ENCODE results near the gene CDC34. TPM values are rescaled to one million over a fixed set of nuclear protein-coding genes. Genes with fewer than 3 reads are reported as not detected.
A peak's percentile ranks its signal among the peaks of the same experiment; 100 is the strongest.

CDC34 gene, protein sequence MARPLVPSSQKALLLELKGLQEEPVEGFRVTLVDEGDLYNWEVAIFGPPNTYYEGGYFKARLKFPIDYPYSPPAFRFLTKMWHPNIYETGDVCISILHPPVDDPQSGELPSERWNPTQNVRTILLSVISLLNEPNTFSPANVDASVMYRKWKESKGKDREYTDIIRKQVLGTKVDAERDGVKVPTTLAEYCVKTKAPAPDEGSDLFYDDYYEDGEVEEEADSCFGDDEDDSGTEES
- 96.1 and 105 TPM in 2 replicates for total RNA-seq (2014; rRNA removed; shearing (Covaris generic))

DNA sequence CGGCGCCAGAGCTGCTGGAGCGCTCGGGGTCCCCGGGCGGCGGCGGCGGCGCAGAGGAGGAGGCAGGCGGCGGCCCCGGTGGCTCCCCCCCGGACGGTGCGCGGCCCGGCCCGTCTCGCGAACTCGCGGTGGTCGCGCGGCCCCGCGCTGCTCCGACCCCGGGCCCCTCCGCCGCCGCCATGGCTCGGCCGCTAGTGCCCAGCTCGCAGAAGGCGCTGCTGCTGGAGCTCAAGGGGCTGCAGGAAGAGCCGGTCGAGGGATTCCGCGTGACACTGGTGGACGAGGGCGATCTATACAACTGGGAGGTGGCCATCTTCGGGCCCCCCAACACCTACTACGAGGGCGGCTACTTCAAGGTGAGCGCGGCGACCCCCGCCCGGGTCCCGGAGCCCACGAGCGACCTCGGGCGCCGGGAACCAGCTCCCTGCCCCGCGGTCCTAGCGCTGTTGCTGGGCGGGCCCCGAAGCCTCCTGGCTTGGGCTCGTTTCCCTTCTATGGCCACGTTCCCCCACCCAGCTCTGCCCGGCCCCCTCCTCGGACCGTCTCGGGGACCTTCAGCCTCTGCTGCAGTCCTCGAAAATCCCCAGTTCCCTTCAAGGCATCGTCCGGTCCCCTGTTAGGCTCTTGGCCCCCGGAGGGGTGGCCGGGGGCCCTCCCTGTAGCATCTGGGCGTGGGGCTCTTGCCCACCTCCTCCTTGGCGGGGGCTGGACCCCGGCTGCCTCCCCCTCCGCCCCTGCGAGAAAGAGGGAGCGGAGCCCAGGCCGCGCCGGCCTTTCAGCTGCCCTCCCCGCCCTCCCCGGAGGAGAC, at the start of gene CDC34:
CDC34 (plus strand) TSS at position 8 of the 808 bp plus-strand sequence; CDS start at position 180, 172 bp downstream.
- DNase-seq (ENCODE audit: low spot score) = no peak

DNA sequence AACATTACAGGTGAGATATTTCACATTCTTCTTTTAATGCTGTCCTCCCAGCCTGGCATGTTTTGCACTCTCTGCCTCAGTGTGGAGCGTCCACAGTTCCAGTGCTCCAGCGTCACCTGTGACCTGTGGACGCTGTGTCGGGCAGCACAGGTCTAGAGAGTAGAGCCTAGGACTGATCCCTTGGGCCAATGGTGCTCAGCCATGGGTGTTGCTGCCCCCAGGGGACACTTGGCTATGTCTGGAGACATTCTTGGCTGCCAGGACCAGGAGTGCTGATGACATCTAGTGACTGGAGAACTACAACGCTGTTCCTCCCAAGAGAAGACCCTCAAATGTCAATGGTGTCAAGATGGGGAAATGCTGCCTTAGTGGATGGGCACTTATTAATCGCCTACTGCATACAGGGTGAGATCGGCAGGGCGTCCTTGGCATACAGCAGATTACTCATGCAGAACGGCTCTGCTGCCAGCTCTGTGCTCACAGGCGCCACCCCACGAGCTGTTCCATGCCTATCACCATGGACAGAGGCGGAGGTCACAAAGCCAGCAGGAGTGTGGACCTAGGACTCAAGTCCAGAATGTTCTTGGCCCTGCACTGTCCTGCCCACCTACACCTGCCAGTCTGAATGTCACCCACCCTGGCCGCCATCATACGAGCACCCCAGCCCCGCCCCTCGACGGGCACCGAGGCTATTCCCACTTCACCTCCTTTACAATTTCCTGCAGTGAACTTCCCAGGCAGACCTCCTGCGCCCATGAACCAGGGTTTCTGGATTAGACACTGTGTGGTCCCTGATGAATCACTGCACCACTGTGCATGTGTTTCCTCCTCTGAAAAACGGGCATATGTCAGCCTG, 49.1 kb upstream of the CDC34 start:
- peak; percentile 70 for DNase-seq (ENCODE audit: low spot score)

DNA sequence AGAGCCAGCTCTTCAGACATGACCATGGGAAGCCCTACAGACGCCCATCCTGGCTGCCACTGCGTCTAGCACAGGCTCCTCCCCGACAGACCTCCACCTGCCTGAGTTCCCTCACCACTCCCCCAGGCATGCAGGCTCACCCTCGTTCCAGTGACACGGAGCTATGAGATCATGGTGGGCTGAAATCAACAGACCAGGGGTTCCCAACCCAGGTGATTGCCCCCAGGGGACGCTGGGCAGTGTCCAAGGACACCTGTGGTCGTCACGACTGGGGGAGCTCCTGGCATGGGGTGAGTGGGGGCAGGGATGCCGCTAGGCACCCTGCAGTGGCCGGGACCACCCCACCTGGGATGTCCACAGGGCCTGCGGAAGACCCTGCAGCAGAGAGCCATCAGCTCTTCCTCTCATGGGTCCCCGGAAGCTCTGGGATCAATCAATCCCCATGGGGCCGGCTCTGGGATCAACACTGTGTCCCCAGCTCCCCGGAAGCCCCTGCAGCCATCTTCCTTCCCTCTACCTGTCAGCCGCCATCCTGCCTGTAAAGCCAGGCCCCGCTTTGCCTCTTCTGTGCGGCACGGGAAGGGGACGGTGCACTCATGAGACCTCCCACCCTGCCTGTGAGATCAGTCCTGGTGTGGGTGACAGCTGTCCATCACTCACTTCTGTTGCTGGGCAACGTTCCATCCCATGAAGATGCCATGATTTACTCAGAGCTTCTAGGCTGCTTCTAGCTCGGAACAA, 48.1 kb upstream of the CDC34 start:
- no peak for DNase-seq (ENCODE audit: low spot score)

DNA sequence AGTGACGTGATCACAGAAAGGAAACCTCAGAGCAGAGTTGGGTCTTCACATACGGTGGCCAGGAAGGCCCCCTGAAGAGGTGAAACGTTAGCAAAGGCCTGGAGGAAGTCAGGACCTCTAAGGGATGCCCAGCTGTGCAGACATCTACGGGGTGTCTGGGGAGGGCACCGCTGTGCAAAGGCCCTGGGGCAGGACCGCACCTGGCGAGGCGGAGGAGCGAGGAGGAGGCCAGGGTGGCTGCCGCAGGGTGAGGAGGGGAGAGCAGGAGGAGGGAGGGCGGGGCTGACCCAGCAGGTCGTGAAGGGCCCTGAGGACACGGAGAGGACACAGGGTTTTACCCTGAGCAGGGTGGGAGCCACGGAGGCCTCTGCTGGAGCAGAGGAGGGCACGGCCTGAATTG, 47.1 kb upstream of the CDC34 start:
- no peak for DNase-seq (ENCODE audit: low spot score)

DNA sequence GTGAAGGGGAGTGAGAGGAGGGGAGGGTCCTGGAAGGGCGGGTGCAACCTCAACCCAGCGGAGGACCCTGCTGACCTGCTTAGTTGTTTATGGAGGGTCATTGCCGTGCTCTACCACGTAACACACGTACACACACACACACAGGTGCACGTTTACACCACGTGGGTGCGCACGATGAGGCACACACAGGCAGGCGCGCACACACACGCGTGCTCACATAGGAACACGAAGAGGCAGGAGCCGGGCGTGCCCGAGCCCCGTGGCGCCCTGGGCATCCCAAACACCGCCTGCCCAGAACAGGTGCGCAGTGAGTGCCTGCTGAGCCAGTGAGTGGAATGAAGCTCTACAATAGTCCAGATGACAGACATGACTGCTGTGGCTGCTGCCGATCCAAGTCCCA, 46.5 kb upstream of the CDC34 start:
- no peak for DNase-seq (ENCODE audit: low spot score)

DNA sequence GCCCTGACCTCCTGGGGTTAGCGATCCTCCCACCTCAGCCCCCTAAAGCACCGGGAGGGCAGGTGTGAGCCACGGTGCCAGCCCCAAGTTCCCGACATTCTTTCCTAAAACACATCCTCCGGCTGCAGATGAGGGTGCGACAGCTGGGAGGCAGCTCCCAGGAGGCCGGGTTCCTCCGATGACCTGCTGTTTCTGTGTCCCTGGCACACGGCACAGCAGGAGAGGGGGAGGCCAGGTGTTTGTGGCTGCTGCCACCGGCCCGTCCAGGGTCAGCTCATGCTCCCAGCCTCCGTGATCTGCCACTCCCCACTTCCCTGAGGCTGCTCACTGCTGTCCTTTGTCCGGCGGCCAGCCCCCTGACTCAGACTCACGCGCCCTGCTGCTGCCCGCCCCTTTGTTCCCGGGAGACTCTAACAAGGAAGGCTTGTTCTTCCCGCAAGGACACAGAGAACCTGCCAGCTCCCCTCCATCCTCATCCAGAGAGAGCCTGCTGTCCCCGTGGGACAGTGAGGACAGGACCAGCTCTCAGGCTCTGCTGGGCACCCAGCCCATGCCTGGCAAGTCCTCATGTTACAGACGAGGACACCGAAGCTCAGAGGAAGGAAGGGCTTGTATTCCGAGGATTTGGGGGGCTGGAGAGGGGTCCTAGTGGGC, 45.9 kb upstream of the CDC34 start:
- DNase-seq (ENCODE audit: low spot score) = peak; percentile 83

DNA sequence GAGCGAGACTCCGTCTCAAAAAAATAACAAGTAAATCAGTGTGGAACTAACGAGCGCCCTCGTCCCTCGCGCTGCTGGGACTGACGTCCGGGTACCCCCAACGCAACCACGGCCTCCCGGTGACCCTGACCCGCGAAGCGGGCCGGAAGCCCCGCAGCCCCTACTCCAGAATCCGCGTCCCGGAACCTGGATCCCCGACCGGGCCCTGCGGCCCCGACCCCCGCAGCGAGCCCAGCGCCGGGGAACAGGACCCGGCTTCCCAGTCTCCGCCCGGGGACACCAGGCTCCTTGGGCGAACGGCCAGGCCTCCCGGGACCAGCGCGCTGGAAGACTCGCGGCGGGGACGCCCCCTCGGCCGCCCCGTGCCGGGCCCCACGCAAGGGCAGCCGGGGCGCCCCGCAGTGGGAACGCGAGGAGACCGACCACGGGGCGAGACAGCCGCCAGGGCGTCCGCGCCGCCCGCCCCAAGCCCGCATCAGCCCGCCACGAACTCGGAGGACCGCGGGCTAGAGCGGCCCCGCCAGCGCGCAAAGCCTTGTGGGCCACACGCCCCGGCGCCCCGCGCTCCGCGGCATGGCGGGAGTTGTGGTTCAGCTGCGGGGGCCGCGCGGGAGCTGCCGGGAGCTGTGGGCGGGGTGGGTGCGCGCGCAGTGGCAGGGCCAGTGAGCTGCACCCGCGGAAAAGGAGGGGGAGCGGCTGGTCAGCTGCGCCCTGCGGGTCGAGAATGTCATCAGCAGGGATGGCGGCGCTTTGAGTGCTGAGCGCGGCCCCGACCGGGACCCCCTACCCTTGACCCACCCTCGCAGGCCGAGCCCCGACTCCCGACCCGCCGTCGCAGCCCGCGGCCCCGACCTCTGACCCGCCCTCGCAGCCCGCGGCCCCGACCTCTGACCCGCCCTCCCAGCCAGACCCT, 42.8 kb upstream of the CDC34 start:
- DNase-seq (ENCODE audit: low spot score) = peak; percentile 83

DNA sequence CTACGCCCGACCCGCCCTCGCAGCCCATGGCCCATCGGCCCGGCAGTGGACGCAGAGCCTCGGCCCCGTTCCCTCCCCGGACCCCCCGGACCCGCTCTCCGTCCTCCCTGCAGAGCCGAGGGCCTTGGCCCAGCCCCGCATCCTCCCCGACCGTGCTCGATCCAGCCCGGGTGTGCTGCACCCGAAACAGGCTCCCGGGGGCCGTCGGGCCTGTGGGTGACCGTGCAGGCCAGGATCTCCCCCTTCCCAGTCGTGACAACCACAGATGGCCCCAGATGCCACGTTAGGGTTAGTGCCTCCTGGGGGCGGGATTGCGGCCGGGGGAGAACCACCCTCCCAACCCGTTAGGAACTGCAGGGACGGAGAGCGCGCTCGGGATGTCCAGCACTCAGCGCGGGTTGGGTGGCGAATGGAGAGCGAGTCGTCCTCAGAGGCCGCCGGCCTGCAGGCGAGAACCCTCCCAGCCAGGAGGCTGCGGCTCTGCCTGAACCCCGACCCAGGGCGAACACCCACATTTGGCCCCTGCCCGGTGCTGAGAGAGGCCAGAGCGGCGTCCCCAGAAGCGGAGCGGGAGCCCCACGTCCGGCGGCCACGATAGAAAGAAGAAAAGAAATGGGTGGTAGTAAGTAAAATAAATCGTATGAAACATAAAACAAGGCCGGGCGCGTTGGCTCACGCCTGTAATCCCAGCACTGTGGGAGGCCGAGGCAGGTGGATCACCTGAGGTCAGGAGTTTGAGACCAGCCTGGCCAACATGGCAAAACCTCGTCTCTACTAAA, 42.0 kb upstream of the CDC34 start:
- DNase-seq (ENCODE audit: low spot score) = no peak

DNA sequence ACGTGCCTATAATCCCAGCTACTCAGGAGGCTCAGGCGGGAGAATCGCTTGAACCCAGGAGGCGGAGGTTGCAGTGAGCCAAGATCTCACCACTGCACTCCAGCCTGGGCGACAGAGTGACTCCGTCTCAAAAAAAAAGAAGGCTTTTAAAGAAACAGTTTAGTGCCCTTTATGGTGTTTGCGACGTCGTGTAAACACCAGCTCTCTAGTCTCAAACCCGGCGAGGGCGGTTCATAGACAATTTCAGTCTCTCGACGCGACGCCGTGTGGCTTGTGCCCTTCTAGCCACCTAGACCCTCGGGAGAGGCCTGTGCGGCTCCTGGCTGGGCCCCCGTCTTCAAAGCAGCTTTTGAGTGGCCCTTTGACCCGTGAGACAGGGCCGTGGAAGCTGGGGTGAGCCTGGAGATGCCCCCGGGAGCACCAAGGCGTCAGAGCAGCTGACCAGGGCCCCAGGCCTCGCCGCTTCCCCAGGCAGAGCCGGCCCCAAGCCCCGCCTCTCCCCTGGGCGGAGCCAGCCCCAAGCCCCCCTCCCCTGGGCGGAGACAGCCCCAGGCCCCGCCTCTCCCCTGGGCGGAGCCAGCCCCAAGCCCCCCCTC, 40.3 kb upstream of the CDC34 start:
- no peak for DNase-seq (ENCODE audit: low spot score)

DNA sequence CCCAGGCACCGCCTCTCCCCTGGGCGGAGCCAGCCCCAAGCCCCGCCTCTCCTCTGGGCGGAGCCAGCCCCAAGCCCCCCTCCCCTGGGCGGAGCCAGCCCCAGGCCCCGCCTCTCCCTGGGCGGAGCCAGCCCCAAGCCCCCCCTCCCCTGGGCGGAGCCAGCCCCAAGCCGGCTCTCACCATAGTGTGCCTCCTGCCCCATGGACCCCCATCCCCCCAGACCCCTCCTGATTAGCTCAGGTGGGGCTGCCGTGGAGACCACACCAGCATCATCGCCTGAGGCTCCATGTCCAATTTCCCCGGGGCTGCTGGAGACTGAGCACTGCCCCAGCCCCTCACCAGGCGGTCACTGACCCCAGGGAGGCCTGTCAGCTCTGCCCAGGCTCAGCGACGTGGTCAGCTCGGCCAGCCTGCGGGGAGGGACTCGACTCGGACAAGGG, 39.4 kb upstream of the CDC34 start:
- DNase-seq (ENCODE audit: low spot score) = no peak

DNA sequence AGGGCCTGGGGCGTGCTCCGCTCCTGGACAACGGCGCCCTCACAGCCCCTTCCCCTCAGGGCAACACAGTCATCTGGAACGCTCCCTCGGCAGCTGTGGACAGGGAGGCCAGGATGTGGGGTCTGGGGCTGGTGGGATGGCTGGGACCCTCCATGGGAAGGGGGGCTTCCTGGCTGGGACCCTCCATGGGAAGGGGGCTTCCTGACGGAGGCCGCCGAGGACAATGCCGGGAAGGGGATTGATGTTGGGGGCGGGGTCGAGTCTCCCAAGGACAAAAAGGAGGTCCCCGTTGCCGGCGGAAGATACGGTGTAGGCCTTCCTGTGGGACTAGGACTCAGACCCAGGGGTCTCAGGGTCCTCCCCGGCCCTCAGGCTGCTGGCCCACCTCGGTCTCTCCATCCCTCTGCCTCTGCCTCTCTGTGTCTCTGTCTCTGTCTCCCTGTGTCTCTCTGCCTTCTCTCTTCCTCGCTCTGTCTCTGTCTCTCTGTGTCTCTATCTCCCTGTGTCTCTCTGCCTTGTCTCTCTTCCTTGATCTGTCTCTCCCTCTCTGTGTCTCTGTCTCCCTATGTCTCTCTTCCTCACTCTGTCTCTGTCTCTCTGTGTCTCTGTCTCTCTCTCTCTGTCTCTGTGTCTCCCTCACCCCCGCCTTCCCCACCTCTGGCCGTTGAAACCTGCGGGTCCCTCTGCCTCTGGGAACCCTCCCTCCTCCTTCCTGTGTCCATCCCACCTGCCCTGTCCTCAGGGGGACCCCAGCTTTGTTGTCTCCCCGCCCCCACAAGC, 38.0 kb upstream of the CDC34 start:
- DNase-seq (ENCODE audit: low spot score) = no peak

DNA sequence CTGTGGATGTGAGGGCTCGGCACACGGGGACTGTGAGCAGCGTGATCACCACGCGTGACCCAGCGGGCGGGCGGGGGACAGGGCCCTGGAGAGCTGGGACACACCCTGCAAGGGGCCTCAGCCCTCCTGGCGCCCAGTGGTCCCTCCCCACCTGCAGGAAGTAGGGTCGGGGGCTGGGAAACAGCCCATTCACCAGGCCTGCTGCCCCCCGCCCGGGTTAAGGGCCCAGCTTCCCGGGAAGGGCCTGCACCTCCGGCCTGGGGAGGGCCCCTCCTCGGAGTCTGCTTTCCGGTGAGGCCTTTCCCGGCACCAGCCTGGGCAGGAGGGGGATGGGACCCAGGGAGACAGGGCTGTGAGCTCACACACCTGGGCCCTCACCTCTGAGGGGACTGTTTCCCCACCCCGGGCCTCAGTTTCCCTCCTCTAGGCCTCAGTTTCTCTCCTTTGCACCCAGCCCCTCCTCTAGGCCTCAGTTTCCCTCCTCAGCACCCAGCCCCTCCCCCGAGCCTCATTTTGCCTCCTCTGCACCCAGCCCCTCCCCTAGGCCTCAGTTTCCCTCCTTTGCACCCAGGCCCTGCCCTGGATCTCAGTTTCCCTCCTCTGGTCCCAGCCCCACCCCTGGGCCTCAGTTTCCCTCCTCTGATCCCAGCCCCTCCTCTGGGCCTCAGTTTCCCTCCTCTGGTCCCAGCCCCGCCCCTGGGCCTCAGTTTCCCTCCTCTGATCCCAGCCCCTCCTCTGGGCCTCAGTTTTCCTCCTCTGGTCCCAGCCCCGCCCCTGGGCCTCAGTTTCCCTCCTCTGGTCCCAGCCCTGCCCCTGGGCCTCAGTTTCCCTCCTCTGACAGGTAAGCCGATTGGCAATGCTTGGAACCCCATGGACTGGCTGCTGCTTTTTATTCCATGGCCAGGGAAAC, 37.1 kb upstream of the CDC34 start:
- no peak for DNase-seq (ENCODE audit: low spot score)

DNA sequence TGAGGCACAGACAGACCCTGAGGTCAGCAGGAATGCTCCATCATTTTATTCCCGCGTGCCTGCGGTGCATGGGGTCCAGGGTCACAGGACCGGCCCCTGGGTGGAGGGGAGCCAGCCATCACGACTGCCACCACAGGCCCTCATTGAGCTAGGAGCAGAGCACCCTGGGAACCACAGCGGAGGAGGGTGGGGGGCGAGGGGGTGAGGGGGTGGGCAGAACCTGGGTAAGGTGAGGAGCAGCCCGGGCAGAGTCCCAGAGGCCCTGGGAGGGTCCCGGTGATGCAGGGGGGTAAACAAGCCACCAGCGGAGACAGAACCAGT, 36.5 kb upstream of the CDC34 start:
- no peak for DNase-seq (ENCODE audit: low spot score)

DNA sequence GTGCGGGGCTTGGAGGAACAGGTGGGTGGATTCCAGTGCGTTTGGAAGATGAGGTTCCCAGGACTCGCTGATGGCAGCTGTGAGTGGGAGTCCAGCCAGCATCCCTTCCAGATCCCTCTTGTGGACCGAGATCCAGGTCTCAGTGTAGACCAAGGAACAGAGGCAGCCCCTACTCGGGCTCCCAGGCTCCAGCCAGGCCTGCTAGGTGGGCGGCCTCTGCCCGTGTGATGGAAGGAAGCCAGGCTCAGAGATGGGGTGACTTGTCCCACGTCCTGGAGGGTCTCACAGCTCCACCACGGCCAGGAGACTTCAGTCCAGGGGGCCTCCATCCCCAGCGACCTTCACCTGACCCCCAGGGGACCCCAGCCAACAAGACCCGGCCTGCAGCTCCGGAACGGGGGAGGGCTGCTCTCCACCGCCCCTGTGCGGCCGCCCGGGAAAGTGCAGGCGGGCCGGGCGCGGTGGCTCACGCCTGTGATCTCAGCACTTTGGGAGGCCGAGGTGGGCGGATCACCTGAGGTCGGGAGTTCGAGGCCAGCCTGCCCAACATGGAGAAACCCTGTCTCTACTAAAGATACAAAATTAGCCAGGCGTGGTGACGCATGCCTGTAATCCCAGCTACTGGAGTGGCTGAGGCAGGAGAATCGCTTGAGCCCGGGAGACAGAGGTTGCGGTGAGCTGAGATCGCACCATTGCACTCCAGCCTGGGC, 36.0 kb upstream of the CDC34 start:
- DNase-seq (ENCODE audit: low spot score) = no peak

DNA sequence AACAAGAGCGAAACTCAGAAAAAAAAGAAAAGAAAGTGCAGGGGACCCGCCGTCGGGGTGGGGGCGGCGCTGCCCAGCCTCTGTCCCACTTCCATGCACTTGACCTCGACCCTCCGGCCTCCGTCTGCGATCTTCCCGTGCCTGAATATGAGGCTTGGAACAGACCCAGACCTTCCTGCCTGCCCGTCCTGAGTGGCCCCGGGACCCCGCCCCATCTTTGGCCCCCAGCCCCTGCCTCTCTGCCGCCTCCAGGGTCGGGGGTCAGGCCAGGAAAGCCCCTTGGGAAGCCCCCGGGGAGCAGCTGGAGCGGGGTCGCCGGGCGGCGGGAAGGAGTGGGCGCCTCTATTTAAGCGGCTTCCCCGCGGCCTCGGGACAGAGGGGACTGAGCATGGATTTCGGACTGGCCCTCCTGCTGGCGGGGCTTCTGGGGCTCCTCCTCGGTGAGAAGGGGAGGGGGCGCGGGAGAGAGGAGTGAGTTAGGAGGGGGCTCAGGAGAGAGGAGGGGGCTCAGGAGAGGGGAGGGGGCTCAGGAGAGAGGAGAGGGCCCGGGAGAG, 35.4 kb upstream of the CDC34 start, which contains the start of gene MADCAM1:
MADCAM1 (plus strand) TSS at position 375 of the 554 bp plus-strand sequence; CDS start at position 389, 14 bp downstream.
- no peak for DNase-seq (ENCODE audit: low spot score)

DNA sequence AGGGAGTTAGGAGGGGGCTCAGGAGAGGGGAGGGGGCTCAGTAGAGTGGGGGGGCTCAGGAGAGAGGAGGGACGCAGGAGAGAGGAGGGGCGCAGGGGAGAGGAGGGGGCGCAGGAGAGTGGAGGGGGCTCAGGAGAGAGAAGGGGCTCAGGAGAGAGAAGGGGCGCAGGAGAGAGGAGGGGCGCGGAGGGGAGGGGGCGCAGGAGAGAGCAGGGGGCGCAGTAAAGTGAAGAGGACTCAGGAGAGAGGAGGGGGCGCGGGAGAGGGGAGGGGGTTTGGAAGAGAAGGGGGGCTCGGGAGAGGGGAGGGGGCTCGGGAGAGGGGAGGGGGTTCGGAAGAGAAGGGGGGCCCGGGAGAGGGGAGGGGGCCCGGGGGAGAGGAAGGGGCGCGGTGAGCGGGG, 34.6 kb upstream of the CDC34 start:
- DNase-seq (ENCODE audit: low spot score) = no peak
